Ovary (tissue), 9 donors: ENCODE results near the gene CMIP. TPM values are rescaled to one million over a fixed set of nuclear protein-coding genes. Genes with fewer than 3 reads are reported as not detected.

Source experiments
- DNase-seq, 5 donors: peaks; one replicate each; pipeline ENCODE4 v3.0.0-alpha.2; 2019 to 2020
- H3K27ac ChIP-seq, 2 donors: fragments of 200-600 bp; one replicate each; pipeline versions ENCODE4 v1.5.1 to v1.8.0; 2019 to 2022
- H3K27me3 ChIP-seq: fragments of 200-600 bp; one replicate; pipeline ENCODE4 v1.8.0; 2022
- H3K36me3 ChIP-seq: fragments of 200-600 bp; sonication (generic); one replicate; pipeline ENCODE4 v1.5.1; 2019
- H3K4me1 ChIP-seq: one replicate; pipeline ENCODE4 v1.8.1; 2013; ENCODE audit warnings: mild to moderate bottlenecking, moderate library complexity; ENCODE audit not compliant: insufficient read depth
- H3K4me3 ChIP-seq: fragments of 200-600 bp; sonication (generic); one replicate; pipeline ENCODE4 v1.5.1; 2017
- H3K9me3 ChIP-seq, 2 donors: fragments of 200-600 bp in 1 of 2; sonication (generic) in 1 of 2; one replicate each; pipeline versions ENCODE4 v1.5.1 to v1.8.1; 2013 to 2019; ENCODE audit warnings: mild to moderate bottlenecking in 1 of 2, moderate library complexity in 1 of 2
- CTCF ChIP-seq, 3 donors: fragments of 450-650 bp in 2 of 3; fragments of 200-600 bp in 1 of 3; IDR thresholded peaks; one replicate each; pipeline versions ENCODE4 v1.5.1 to v1.8.0; 2016 to 2022; ENCODE audit warnings: antibody characterized with exemption in 3 of 3, mild to moderate bottlenecking in 1 of 3
- EP300 ChIP-seq: sonication (generic); formaldehyde crosslinking; IDR thresholded peaks from one replicate; pipeline ENCODE4 v1.6.1; 2017; ENCODE audit warnings: antibody characterized with exemption
- POLR2A ChIP-seq: fragments of 450-650 bp; IDR thresholded peaks from one replicate; pipeline ENCODE4 v1.6.1; 2017; ENCODE audit warnings: antibody characterized with exemption, mild to moderate bottlenecking, moderate library complexity
- WGBS, 3 donors: extraction: QIAGEN DNeasy Blood & Tissue Kit in 1 of 3; methylation state at CpG; one replicate each; pipeline versions ENCODE4 v1.1.5 to v1.1.7; 2013 to 2017; 5-methylcytosine and 5-hydroxymethylcytosine counted together
- intact Hi-C, 4 donors: fragments of 100-400 bp; cut with DNase I; formaldehyde crosslinking; loops; one replicate each; pipeline versions ENCODE4 v1.11.0 to v1.15.1; 2022 to 2023
- polyA plus RNA-seq, 2 donors: library from polyadenylated mRNA; stranded (reverse); fragments of 200-250 nt in 1 of 2; fragments of 350-450 nt in 1 of 2; fragmentation: Illumina TruSeq in 1 of 2; extraction: RNeasy Lipid Tissue Mini Kit (QIAGEN cat#74804) in 1 of 2; gene quantifications; one replicate each; pipeline ENCODE4 v1.2.3, GENCODE V29; 2013 to 2014
- total RNA-seq, 7 donors: library from RNA; depleted of rRNA in 2 of 7; stranded (reverse); fragments of >200 nt in 2 of 7; fragmentation: NEBNext Ultra II Directional in 3 of 7; extraction: Animal tissue kit (Norgen Biotek cat#: 25700) in 3 of 7; gene quantifications; one replicate each; pipeline versions ENCODE4 v1.1.0 to v1.2.4, GENCODE V29; 2016 to 2023
- donor health status: DM: no; HTN: no; CAD: no; lungs with moderate emphysema.
- donor health status: DM: no; HTN: no; CAD: no.
- donor health status: Bipolar disorder and iron deficiency.
- donor health status: DM: yes; HTN: yes; CAD: no.
- donor health status: DM: no; HTN: no; CAD: no.
- donor health status: DM: yes; HTN: yes; CAD: no.

CMIP gene
- total and polyA plus RNA-seq, 9 donors, result 19.4 to 68.2 (median 38.7) TPM

- intact Hi-C loops, result no loop called here
- TF ChIP-seq EP300 (no peak), POLR2A (no peak), CTCF (IDR thresholded peaks at IDR 0.05) (no peak)
- no peak for DNase-seq
- no peak overlapping the region for H3K27ac ChIP-seq
- WGBS, 3 donors, result 83 to 91% (median 89%) methylated on average over 12 of the region's 12 CpGs
- H3K4me1 ChIP-seq, result peaks cover 9% of the 10 kb centered on the region
- no peaks in the 10 kb centered on the region for H3K36me3 ChIP-seq
- H3K4me3 ChIP-seq, result no peak overlapping the region
- no peaks in the 10 kb centered on the region for H3K27me3 ChIP-seq
- H3K9me3 ChIP-seq, result no peaks in the 10 kb centered on the region
Measured at GRCh38 chr16:81607006-81607405, 162.4 kb downstream of the CMIP start.

- intact Hi-C loops, result no loop called here
- Histone ChIP-seq H3K36me3 (no peaks in the 10 kb centered on the region), H3K4me3 (no peak overlapping the region), H3K4me1 (peaks cover 16% of the 10 kb centered on the region), H3K27me3 (no peaks in the 10 kb centered on the region), H3K27ac (no peak overlapping the region), H3K9me3 (no peaks in the 10 kb centered on the region)
- no peak for TF ChIP-seq CTCF (IDR thresholded peaks at IDR 0.05)
- TF ChIP-seq POLR2A, result no peak
- no peak for TF ChIP-seq EP300
- DNase-seq, result no peak
- 88 to 93% (median 88%) methylated on average over 6 of the region's 6 CpGs for WGBS, 3 donors
Measured at GRCh38 chr16:81607805-81608522, 163.4 kb downstream of the CMIP start.

- intact Hi-C loops, result no loop called here
- H3K4me1 ChIP-seq, result peaks cover 18% of the 10 kb centered on the region
Measured at GRCh38 chr16:81608523-81609209, 164.1 kb downstream of the CMIP start.

GRCh38 chr16:81609323-81609892 lies 164.8 kb downstream of the CMIP start:
- WGBS, 3 donors, result 82 to 93% (median 90%) methylated on average over 11 of the region's 11 CpGs
- TF ChIP-seq POLR2A (no peak), EP300 (no peak), CTCF (IDR thresholded peaks at IDR 0.05) (no peak)
- Histone ChIP-seq H3K27me3 (no peaks in the 10 kb centered on the region), H3K4me3 (no peak overlapping the region), H3K27ac (no peak overlapping the region), H3K36me3 (no peaks in the 10 kb centered on the region), H3K9me3 (no peaks in the 10 kb centered on the region), H3K4me1 (peaks cover 18% of the 10 kb centered on the region)
- DNase-seq, result no peak
- intact Hi-C loops, result no loop called here

More at GRCh38 chr16:81608523-81609209, 164.1 kb downstream of the CMIP start:
- TF ChIP-seq POLR2A, result no peak
- TF ChIP-seq CTCF (IDR thresholded peaks at IDR 0.05), result no peak
- TF ChIP-seq EP300, result no peak
- H3K36me3 ChIP-seq, result no peaks in the 10 kb centered on the region
- WGBS, 3 donors, result 87 to 89% (median 88%) methylated on average over 13 of the region's 13 CpGs
- no peak overlapping the region for H3K4me3 ChIP-seq
- DNase-seq, result no peak
- no peaks in the 10 kb centered on the region for H3K9me3 ChIP-seq
- no peaks in the 10 kb centered on the region for H3K27me3 ChIP-seq
- H3K27ac ChIP-seq, result no peak overlapping the region
